Mesendoderm (in vitro differentiated cells): ENCODE measurements around the gene IL15RA.

Experiments used
- DNase-seq: peaks from one replicate; pipeline ENCODE4 v3.0.0; 2013
- H2AK5ac ChIP-seq: 2 replicates; pipeline ENCODE4 v1.6.1; 2013; ENCODE audit warnings: low read length, inconsistent platforms
- H2BK120ac ChIP-seq: 2 replicates; pipeline ENCODE4 v1.6.1; 2013; ENCODE audit warnings: low read depth, mild to moderate bottlenecking, low read length, moderate library complexity, mixed read lengths
- H2BK15ac ChIP-seq: replicated peaks from 2 replicates; pipeline ENCODE4 v1.6.1; 2013; ENCODE audit warnings: low read depth, mild to moderate bottlenecking, moderate library complexity
- H2BK5ac ChIP-seq: 2 replicates; pipeline ENCODE4 v1.6.1; 2013; ENCODE audit warnings: low read length, inconsistent platforms
- H3K18ac ChIP-seq: 2 replicates; pipeline ENCODE4 v1.6.1; 2013; ENCODE audit warnings: mild to moderate bottlenecking, low read length, mixed read lengths
- H3K23ac ChIP-seq: one replicate; pipeline ENCODE4 v1.6.1; 2013; ENCODE audit warnings: low read length
- H3K27ac ChIP-seq: 2 replicates; pipeline ENCODE4 v1.5.1; 2013; ENCODE audit warnings: low read depth, mild to moderate bottlenecking, inconsistent platforms, low read length, moderate library complexity
- H3K27me3 ChIP-seq: 2 replicates; pipeline ENCODE4 v1.6.1; 2013; ENCODE audit warnings: low read length, control low read depth, mild to moderate bottlenecking, inconsistent platforms; ENCODE audit not compliant: insufficient read depth, poor library complexity
- H3K36me3 ChIP-seq: 2 replicates; pipeline ENCODE4 v1.6.1; 2013; ENCODE audit warnings: low read length, inconsistent platforms; ENCODE audit not compliant: control insufficient read depth, insufficient read depth
- H3K4ac ChIP-seq: one replicate; pipeline ENCODE4 v1.6.1; 2013; ENCODE audit warnings: low read depth, mild to moderate bottlenecking, low read length, moderate library complexity
- H3K4me1 ChIP-seq: 2 replicates; pipeline ENCODE4 v1.6.1; 2013; ENCODE audit warnings: low read depth, low read length, inconsistent platforms; ENCODE audit not compliant: control insufficient read depth
- H3K4me2 ChIP-seq: 2 replicates; pipeline ENCODE4 v1.6.1; 2013; ENCODE audit warnings: low read length
- H3K4me3 ChIP-seq: 2 replicates; pipeline ENCODE4 v1.5.1; 2013; ENCODE audit warnings: mild to moderate bottlenecking, low read length
- H3K56ac ChIP-seq: one replicate; pipeline ENCODE4 v1.6.1; 2013; ENCODE audit warnings: low read length
- H3K79me1 ChIP-seq: 2 replicates; pipeline ENCODE4 v1.6.1; 2013; ENCODE audit warnings: low read length, inconsistent platforms
- H3K79me2 ChIP-seq: 2 replicates; pipeline ENCODE4 v1.6.1; 2013; ENCODE audit warnings: mild to moderate bottlenecking, low read length; ENCODE audit not compliant: control insufficient read depth, insufficient read depth
- H3K9ac ChIP-seq: 2 replicates; pipeline ENCODE4 v1.6.1; 2013; ENCODE audit warnings: low read length, inconsistent platforms
- H4K5ac ChIP-seq: one replicate; pipeline ENCODE4 v1.6.1; 2013; ENCODE audit warnings: low read length
- H4K8ac ChIP-seq: one replicate; pipeline ENCODE4 v1.6.1; 2013; ENCODE audit warnings: low read depth, mild to moderate bottlenecking, control low read depth, low read length, moderate library complexity
- WGBS: extraction: QIAGEN DNeasy Blood & Tissue Kit; methylation state at CpG from one replicate; pipeline ENCODE4 v1.1.7; 2013; ENCODE audit warnings: low lambda C conversion rate, missing lambda C conversion rate; ENCODE audit not compliant: insufficient coverage; ENCODE audit errors: extremely low coverage; 5-methylcytosine and 5-hydroxymethylcytosine counted together

The IL15RA gene

DNA sequence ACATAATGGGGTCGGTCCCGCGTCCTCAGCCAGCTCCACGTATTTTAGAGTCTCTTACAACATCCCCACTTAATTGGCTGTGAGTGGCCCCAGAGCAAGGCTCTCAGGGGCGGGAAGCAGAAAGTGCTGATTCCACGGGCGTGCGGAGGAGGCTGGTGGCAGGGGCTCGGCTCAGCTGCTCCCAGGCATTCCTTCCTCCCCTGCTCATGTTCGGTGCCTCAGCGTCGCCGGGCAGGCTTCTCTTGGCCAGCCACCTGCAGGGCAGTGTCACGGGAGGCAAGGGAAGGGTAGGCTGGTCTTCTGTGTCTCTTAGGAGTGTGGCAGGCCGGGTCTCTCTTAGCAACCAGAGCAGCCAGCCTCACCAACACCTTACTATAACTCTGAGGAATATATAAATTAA lies 33.8 kb downstream of the IL15RA start:
- no peaks in the 10 kb centered on the region for H3K27me3 ChIP-seq
- no peak overlapping the region for H2BK15ac ChIP-seq
- no peak overlapping the region for H3K23ac ChIP-seq
- H3K36me3 ChIP-seq: no peaks in the 10 kb centered on the region
- DNase-seq: no peak
- H4K8ac ChIP-seq: no peak overlapping the region
- no peak overlapping the region for H3K56ac ChIP-seq
- H3K9ac ChIP-seq: no peak overlapping the region
- H3K4me3 ChIP-seq: no peak overlapping the region
- H3K27ac ChIP-seq: no peak overlapping the region
- no peak overlapping the region for H3K4me2 ChIP-seq
- no peak overlapping the region for H2AK5ac ChIP-seq
- H4K5ac ChIP-seq: no peak overlapping the region
- H3K4me1 ChIP-seq: no peaks in the 10 kb centered on the region
- WGBS: no CpG with 5 or more reads among the region's 15 CpGs
- no peak overlapping the region for H3K18ac ChIP-seq
- H3K4ac ChIP-seq: no peak overlapping the region
- H3K79me1 ChIP-seq: no peaks in the 10 kb centered on the region
- no peak overlapping the region for H2BK120ac ChIP-seq
- H3K79me2 ChIP-seq: no peaks in the 10 kb centered on the region
- H2BK5ac ChIP-seq: no peak overlapping the region

DNA sequence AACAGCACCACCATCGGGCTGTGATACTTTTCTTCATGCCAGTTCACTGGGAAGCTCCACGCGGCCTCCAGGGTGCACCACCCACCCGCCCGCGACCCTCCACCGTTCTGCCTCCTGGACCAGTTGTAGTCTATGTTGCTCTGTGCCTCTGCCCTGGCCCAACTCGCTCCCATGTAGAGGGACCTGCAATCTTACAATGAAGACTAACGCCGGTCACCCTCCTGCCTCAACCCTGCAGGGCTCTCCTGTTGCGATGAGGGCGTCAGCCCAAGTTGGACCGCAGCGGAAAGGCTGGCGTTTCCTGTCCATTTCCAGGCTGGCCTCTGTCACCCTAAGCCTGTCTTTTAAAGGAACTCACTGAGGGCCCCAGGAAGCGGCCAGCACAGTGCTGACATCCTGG lies 34.9 kb downstream of the IL15RA start:
- H3K36me3 ChIP-seq: no peaks in the 10 kb centered on the region
- H2BK5ac ChIP-seq: no peak overlapping the region
- WGBS: no CpG with 5 or more reads among the region's 16 CpGs

DNA sequence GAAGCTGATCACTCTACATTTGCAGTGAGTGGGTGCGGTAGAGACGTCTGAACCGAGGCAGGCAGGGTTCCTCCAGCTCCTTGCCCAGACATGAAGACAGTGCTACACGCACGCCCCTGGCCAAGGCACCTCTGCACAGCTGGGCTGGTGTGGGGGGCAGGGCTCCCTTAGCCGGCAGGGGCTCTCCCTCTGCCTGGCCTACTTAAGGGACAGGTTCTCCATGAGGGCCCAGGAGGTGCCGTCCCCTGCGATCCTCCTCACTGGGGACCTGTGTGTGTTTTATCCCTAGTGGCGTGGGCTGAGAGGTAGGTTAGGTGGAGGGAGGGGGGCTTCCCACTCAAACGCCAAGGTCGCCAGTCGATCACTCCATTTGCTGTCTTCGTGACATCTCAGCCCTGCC lies 35.3 kb downstream of the IL15RA start:
- no peak overlapping the region for H3K4me3 ChIP-seq
- no peak overlapping the region for H3K4me2 ChIP-seq
- no peaks in the 10 kb centered on the region for H3K4me1 ChIP-seq
- no peak overlapping the region for H2AK5ac ChIP-seq
- H3K79me1 ChIP-seq: no peaks in the 10 kb centered on the region
- H3K27me3 ChIP-seq: no peaks in the 10 kb centered on the region
- no peak overlapping the region for H3K18ac ChIP-seq
- H4K8ac ChIP-seq: no peak overlapping the region
- no peak overlapping the region for H3K56ac ChIP-seq
- H3K9ac ChIP-seq: no peak overlapping the region
- H3K23ac ChIP-seq: no peak overlapping the region
- no peak overlapping the region for H2BK15ac ChIP-seq
- no CpG with 5 or more reads among the region's 13 CpGs for WGBS
- H3K36me3 ChIP-seq: no peaks in the 10 kb centered on the region
- H3K4ac ChIP-seq: no peak overlapping the region
- no peak overlapping the region for H2BK120ac ChIP-seq
- H3K79me2 ChIP-seq: no peaks in the 10 kb centered on the region
- no peak overlapping the region for H2BK5ac ChIP-seq
- H3K27ac ChIP-seq: no peak overlapping the region
- DNase-seq: no peak
- H4K5ac ChIP-seq: no peak overlapping the region

More for the DNA sequence above, 34.9 kb downstream of the IL15RA start:
- Histone ChIP-seq H3K4me3 (no peak overlapping the region), H3K27me3 (no peaks in the 10 kb centered on the region), H4K5ac (no peak overlapping the region), H3K79me2 (no peaks in the 10 kb centered on the region), H3K9ac (no peak overlapping the region), H3K23ac (no peak overlapping the region), H3K4me1 (no peaks in the 10 kb centered on the region), H3K56ac (no peak overlapping the region), H3K4ac (no peak overlapping the region), H2BK15ac (no peak overlapping the region), H3K27ac (no peak overlapping the region), H4K8ac (no peak overlapping the region), H3K4me2 (no peak overlapping the region), H2AK5ac (no peak overlapping the region), H3K79me1 (no peaks in the 10 kb centered on the region), H3K18ac (no peak overlapping the region), H2BK120ac (no peak overlapping the region)
- no peak for DNase-seq

DNA sequence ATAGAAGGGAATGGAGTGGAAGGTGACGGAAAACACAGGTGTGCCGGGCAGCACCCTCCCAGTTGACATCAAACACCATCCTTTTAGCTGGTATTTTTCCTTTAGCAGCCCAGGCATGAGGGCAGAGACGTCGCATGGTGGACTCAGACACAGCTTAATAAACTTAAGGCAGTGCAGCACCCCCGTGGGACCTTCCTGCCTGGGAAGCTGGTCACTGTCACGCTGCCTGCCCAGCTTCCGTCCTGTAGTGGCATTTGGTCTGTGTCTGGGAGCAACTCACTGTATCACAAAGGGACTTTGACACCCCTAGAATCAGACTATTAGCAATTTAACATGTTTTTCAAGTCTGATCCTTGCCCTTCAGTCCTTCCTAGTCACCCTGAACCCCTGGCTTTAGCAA lies 35.8 kb downstream of the IL15RA start:
- no peak overlapping the region for H2AK5ac ChIP-seq
- H3K27me3 ChIP-seq: no peaks in the 10 kb centered on the region
- no peaks in the 10 kb centered on the region for H3K4me1 ChIP-seq
- no peak overlapping the region for H3K9ac ChIP-seq
- H3K79me1 ChIP-seq: no peaks in the 10 kb centered on the region
- H3K4me3 ChIP-seq: no peak overlapping the region
- H3K4me2 ChIP-seq: no peak overlapping the region
- no peaks in the 10 kb centered on the region for H3K79me2 ChIP-seq
- H2BK5ac ChIP-seq: no peak overlapping the region
- H3K27ac ChIP-seq: no peak overlapping the region
- no peak overlapping the region for H3K56ac ChIP-seq
- no peak for DNase-seq
- no CpG with 5 or more reads among the region's 7 CpGs for WGBS
- no peak overlapping the region for H3K23ac ChIP-seq
- no peak overlapping the region for H4K8ac ChIP-seq
- H2BK15ac ChIP-seq: no peak overlapping the region
- peaks cover under 1% of the 10 kb centered on the region for H3K36me3 ChIP-seq
- no peak overlapping the region for H3K18ac ChIP-seq
- H4K5ac ChIP-seq: no peak overlapping the region
- H2BK120ac ChIP-seq: no peak overlapping the region
- no peak overlapping the region for H3K4ac ChIP-seq

DNA sequence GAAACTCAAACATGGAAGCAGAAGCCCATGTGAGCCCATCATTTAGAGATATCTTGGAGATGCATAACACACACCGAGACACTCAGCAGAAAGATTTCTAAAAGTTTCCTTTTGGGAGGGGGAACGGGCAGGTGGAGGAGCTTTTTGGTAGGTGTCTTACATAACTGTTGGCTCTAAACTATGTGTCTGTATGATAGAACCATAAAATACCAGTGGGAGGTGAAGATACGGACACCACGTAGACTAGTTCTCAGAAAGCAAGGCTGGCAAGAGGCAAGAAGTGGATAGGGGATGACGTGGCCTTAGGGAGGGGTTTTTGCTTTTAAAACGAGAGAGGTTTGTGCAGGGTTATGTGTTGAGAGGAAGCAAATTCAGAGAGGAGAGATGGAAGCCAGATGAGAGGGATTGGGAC lies 36.5 kb downstream of the IL15RA start:
- no peak overlapping the region for H3K23ac ChIP-seq
- no peak overlapping the region for H3K18ac ChIP-seq
- no peak overlapping the region for H2BK15ac ChIP-seq
- no peak for DNase-seq
- H3K79me2 ChIP-seq: no peaks in the 10 kb centered on the region
- H3K36me3 ChIP-seq: peaks cover 4% of the 10 kb centered on the region
- H2BK5ac ChIP-seq: no peak overlapping the region
- H4K5ac ChIP-seq: no peak overlapping the region
- no peak overlapping the region for H3K4me2 ChIP-seq
- no peak overlapping the region for H2AK5ac ChIP-seq
- H2BK120ac ChIP-seq: no peak overlapping the region
- H3K4ac ChIP-seq: no peak overlapping the region
- no peak overlapping the region for H4K8ac ChIP-seq
- whole genome bisulfite sequencing: no CpG with 5 or more reads among the region's 6 CpGs
- no peaks in the 10 kb centered on the region for H3K4me1 ChIP-seq
- H3K4me3 ChIP-seq: no peak overlapping the region
- no peaks in the 10 kb centered on the region for H3K79me1 ChIP-seq
- H3K56ac ChIP-seq: no peak overlapping the region
- no peak overlapping the region for H3K27ac ChIP-seq
- no peak overlapping the region for H3K9ac ChIP-seq
- no peaks in the 10 kb centered on the region for H3K27me3 ChIP-seq

DNA sequence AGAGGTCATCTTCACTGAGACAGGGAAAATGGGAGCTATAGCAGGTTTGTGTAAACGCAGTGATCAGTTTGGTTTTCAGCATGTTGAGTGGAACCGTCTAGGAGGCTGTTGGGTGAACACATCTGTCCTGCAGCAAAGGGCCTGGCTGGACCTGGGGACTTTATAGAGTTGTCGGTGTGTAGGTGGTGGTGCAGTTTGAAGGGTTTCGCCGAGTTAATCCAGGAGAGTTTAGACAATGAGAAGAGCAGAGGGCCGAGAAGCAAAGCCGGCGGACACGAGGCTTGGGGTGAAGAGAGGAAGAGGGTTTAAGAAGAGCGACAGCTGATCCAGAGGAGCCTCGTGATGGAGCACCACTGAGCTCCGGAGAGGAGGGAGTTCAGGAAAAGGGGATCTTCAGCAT lies 39.1 kb downstream of the IL15RA start:
- H3K4me3 ChIP-seq: no peak overlapping the region
- H4K8ac ChIP-seq: no peak overlapping the region
- no peak for DNase-seq
- H2BK120ac ChIP-seq: no peak overlapping the region
- no peak overlapping the region for H3K18ac ChIP-seq
- no peak overlapping the region for H2AK5ac ChIP-seq
- no peak overlapping the region for H3K23ac ChIP-seq
- H3K4me2 ChIP-seq: no peak overlapping the region
- H3K36me3 ChIP-seq: peaks cover 4% of the 10 kb centered on the region
- no CpG with 5 or more reads among the region's 12 CpGs for WGBS
- no peaks in the 10 kb centered on the region for H3K79me1 ChIP-seq
- no peaks in the 10 kb centered on the region for H3K27me3 ChIP-seq
- no peaks in the 10 kb centered on the region for H3K79me2 ChIP-seq
- H2BK15ac ChIP-seq: no peak overlapping the region
- no peak overlapping the region for H3K9ac ChIP-seq
- no peak overlapping the region for H2BK5ac ChIP-seq
- no peak overlapping the region for H3K56ac ChIP-seq
- H3K4me1 ChIP-seq: no peaks in the 10 kb centered on the region
- H4K5ac ChIP-seq: no peak overlapping the region
- H3K27ac ChIP-seq: no peak overlapping the region
- no peak overlapping the region for H3K4ac ChIP-seq
